RWPE1 (cell line): ENCODE results near the gene ZNF365.

Experiments
- CTCF ChIA-PET: fragments of 350-600 bp; sonication (Branson Sonifier 250); formaldehyde crosslinking; extraction: SDS; loops from one replicate; lab custom pipeline; 2021; lab: Yijun Ruan, JAX
- POLR2A ChIA-PET: fragments of 400-600 bp; formaldehyde crosslinking; extraction: SDS; loops from one replicate; lab custom pipeline; 2020; ENCODE audit warnings: antibody characterized with exemption; ENCODE audit not compliant: low non-redundant PET; lab: Yijun Ruan, JAX
- DNase-seq: peaks from one replicate; pipeline ENCODE4 v3.0.0; 2012; ENCODE audit warnings: low spot score
- H3K27ac ChIP-seq: fragments of 450-650 bp; 2 replicates; pipeline ENCODE4 v1.5.1; 2017
- CTCF ChIP-seq: fragments of 450-650 bp; conservative IDR thresholded peaks from 2 replicates; pipeline ENCODE4 v1.5.1; 2017; ENCODE audit warnings: low read depth, mild to moderate bottlenecking

The ZNF365 gene

GRCh38 chr10:62426086-62426485 lies 51.9 kb downstream of the ZNF365 start:
- ChIA-PET POLR2A (no interaction called here), CTCF (interaction anchor here (1.0 kb wide), 1 partner anchor 14 kb away, joined by 3 read pairs; no protein-coding TSS in a partner anchor)
- peak; percentile 35 for DNase-seq
- TF ChIP-seq CTCF, result no peak
- no peak overlapping the region for H3K27ac ChIP-seq

- POLR2A ChIA-PET, result no interaction called here
- CTCF ChIA-PET, result interaction anchor here (1.0 kb wide), 1 partner anchor 14 kb away, joined by 3 read pairs; no protein-coding TSS in a partner anchor
- DNase-seq, result no peak
- TF ChIP-seq CTCF, result no peak
- no peak overlapping the region for H3K27ac ChIP-seq
These were observed 52.4 kb downstream of the ZNF365 start for GRCh38 chr10:62426600-62426999.

- ChIA-PET POLR2A (no interaction called here), CTCF (no interaction called here)
- H3K27ac ChIP-seq, result no peak overlapping the region
- no peak for DNase-seq
- TF ChIP-seq CTCF, result no peak
These were observed 56.7 kb downstream of the ZNF365 start for GRCh38 chr10:62430881-62431280.

- CTCF ChIA-PET, result interaction anchor here (0.6 to 1.0 kb wide), 2 partner anchors 13 to 999 kb away, joined by 3 to 4 read pairs; no protein-coding TSS in a partner anchor
- TF ChIP-seq CTCF, result no peak
- POLR2A ChIA-PET, result no interaction called here
- DNase-seq, result peak; percentile 91
- H3K27ac ChIP-seq, result no peak overlapping the region
These were observed 59.1 kb downstream of the ZNF365 start for GRCh38 chr10:62433181-62433692.

GRCh38 chr10:62433901-62434300 lies 59.7 kb downstream of the ZNF365 start:
- H3K27ac ChIP-seq, result no peak overlapping the region
- no peak for TF ChIP-seq CTCF
- DNase-seq, result no peak
- POLR2A ChIA-PET, result no interaction called here
- CTCF ChIA-PET, result interaction anchor here (0.6 kb wide), 1 partner anchor 999 kb away, joined by 3 read pairs; no protein-coding TSS in a partner anchor

GRCh38 chr10:62437696-62438095 lies 63.5 kb downstream of the ZNF365 start:
- ChIA-PET CTCF (interaction anchor here (0.6 to 1.0 kb wide), 7 partner anchors 56 to 969 kb away, joined by 3 to 5 read pairs (median 3); no protein-coding TSS in a partner anchor), POLR2A (no interaction called here)
- DNase-seq, result peak; percentile 53
- TF ChIP-seq CTCF, result peak; percentile 81
- H3K27ac ChIP-seq, result no peak overlapping the region
